IPS-11a (cell line): ENCODE results near the gene PYCR2.
"Not testable (repeated sequence)": the region's sequence is repeated elsewhere in the genome, so short reads cannot be mapped to it uniquely, and the experiment has no call there.

Experiments
- H3K4me3 ChIP-seq: one replicate; pipeline ENCODE4 v1.5.1; 2013; ENCODE audit warnings: low read depth, low read length, control low read depth

PYCR2 gene

DNA sequence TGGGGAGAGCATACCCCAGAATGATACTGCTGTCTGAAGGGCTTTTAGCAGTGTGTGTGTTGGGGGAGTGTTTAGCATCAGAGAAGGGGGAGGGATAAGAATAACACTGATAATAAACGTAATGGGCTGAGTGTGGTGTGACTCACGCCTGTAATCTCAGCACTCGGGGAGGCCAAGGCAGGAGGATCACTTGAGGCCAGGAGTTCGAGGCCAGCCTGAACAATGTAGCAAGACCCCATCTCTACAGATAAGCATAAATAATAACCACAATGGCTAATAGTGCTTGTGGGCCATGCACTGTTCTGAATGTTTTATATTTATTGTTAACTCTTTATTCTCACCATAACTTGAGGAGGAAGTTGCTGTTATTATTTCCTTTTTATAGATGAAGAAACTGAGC, 19.5 kb upstream of the PYCR2 start:
- H3K4me3 ChIP-seq = no peak overlapping the region

DNA sequence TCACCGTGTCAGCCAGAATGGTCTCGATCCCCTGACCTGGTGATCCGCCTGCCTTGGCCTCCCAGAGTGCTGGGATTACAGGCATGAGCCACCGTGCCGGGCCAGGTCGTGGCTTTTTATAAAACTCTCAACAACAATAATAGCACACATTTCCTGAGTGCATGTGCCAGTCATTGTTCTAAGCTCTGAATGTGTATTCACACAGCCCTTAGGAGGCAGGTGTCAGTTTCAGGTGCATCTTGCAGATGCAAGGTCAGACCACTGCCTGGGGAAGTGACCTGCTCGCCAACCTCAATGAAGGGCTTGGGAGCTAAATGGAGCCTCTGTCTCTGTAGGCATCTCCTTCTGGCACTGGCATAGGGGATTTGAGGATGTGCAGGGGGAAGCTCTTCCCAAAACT, 18.5 kb upstream of the PYCR2 start:
- no peak overlapping the region for H3K4me3 ChIP-seq

GRCh38 chr1:225941942-225942222, 17.8 kb upstream of the PYCR2 start:
- H3K4me3 ChIP-seq = no peak overlapping the region

DNA sequence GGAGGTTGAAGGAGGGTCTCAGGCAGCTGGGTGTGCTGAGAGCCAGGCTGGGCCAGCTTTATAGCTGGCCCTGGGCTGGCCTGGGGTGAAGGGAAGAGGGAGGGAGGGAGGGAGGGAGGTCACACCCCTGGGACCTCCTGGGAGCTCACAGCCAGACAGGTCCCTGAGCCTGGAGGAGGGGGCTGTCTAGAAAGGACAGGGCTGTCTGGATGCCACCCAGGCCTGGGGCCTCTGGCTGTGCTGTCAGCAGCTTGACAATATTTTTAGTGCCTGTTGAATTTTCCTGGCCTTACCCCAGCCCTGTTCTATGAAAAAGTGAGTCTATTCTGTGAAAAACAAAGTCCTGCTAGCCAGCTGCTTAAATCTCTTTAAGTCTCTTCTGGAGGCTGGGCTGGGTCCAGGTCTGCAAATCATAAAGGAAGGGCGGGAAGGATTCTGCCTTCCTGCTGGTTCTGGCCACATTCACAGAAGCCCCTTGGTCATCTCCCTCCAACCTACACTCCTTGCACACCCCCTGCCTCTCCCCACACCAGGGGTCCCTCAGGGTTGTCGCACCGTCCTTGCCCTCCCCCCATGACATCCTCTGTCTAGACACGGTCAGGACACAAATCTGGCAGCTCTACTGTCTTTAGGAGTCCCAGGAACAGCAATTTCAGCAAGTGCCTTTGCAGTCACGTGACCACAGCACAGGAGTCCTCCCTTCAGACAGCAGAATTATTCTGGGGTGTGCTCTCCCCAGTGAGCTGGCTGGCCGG, 17.3 kb upstream of the PYCR2 start, which contains the start of gene LEFTY2:
Gene LEFTY2, minus strand, starts transcription at position 34 of the 755 bp plus-strand sequence. CDS start 80 bp downstream, outside the sequence.
- no peak within 1 kb of the TSS for H3K4me3 ChIP-seq

- H3K4me3 ChIP-seq = no peak overlapping the region
Observed at GRCh38 chr1:225940385-225941151, 16.5 kb upstream of the PYCR2 start.

GRCh38 chr1:225939939-225940310, 15.9 kb upstream of the PYCR2 start:
- not testable (repeated sequence) for H3K4me3 ChIP-seq

- not testable (repeated sequence) for H3K4me3 ChIP-seq
Observed at GRCh38 chr1:225939097-225939938, 15.3 kb upstream of the PYCR2 start.

DNA sequence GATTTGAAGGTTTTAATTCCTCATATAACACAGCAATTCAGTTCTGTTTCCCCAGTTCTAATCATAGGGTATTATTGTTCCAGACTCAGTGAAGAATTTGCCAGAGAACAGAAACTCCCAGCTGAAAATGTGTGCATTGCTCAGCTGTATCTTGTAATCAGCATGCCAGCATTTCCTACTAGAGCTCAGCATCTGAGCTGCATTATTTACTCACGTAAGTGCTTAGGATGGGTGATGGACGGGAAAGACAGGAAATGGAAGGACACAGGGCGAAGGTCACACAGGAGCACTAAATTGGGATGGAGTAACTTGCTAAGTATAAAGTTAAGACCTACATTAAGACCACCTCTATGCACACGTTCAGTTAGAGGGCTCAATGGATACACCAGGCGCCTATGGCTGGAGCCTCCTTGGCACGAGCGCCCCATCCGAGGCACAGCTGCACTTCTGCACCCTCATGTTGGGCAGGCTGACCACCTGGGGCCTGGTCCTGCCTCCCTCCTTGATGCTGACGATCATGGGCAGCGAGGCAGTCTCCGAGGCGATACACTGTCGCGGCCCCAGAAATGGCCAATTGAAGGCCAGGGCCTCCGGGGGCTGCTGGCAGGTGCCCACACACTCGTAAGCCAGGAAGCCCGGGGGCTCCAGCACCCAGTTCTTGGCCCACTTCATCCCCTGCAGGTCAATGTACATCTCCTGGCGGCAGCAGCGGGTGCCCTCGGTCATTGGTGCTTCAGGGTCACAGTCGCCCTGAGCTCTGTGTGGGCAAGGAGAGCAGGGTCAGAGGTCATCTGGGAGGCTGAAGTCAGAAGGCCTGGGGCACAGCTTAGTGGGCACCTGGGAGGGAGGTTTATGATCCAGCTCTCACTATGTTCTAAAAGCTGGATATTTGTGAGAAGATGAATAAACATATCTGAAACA, 13.3 kb upstream of the PYCR2 start:
- H3K4me3 ChIP-seq = no peak overlapping the region

DNA sequence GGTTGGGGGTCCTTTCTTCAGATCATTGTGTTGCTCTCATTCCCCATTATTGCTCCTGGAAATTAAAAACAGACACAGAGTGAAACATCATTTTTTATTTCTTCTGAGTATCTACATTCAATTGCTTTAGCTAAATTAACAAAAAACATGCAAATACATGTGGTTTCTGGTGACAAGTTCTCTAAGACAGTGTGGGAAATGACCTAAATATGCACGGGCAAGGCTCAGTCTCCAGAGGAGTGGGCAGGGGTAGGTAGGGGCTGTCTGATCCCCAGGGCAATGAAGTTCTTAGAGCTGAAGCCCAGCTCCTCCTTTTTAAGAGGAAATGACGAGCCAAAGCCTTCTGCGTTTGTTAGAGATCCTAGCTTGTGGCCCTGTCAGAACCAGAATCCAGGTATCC, 12.5 kb upstream of the PYCR2 start:
- H3K4me3 ChIP-seq = no peak overlapping the region

GRCh38 chr1:225936086-225936485, 12.0 kb upstream of the PYCR2 start:
- not testable (repeated sequence) for H3K4me3 ChIP-seq

DNA sequence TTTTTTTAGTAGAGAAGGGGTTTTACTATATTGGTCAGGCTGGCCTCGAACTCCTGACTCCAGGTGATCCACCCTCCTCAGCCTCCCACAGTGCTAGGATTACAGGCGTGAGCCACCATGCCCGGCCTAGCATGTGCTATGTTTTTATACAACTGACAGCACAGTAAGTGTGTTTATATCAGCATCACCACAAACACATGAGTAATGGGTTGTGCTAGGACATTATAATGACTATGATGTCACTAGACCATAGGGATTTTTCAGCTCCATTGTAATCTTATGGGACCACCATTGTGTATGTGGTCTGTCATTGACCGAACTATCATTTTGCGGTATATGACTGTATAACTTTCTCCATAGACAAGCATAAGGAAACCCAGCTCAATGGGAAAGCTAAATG, 10.7 kb upstream of the PYCR2 start:
- no peak overlapping the region for H3K4me3 ChIP-seq

- no peak overlapping the region for H3K4me3 ChIP-seq
Observed at GRCh38 chr1:225933072-225933471, 9.0 kb upstream of the PYCR2 start.

GRCh38 chr1:225931270-225932136, 7.5 kb upstream of the PYCR2 start:
- no peak overlapping the region for H3K4me3 ChIP-seq

- no peak overlapping the region for H3K4me3 ChIP-seq
Observed at GRCh38 chr1:225930566-225930965, 6.5 kb upstream of the PYCR2 start.

DNA sequence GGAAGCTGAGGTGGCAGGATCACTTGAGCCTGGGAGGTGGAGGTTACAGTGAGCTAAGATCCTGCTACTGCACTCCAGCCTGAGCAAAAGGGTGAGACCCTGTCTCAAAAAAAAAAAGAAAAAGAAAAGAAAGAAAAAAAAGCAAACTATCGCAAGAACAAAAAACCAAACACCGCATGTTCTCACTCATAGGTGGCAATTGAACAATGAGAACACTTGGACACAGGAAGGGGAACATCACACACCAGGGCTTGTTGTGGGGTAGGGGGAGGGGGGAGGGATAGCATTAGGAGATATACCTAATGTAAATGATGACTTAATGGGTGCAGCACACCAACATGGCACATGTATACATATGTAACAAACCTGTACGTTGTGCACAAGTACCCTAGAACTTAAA, 5.4 kb upstream of the PYCR2 start:
- H3K4me3 ChIP-seq = not testable (repeated sequence)

DNA sequence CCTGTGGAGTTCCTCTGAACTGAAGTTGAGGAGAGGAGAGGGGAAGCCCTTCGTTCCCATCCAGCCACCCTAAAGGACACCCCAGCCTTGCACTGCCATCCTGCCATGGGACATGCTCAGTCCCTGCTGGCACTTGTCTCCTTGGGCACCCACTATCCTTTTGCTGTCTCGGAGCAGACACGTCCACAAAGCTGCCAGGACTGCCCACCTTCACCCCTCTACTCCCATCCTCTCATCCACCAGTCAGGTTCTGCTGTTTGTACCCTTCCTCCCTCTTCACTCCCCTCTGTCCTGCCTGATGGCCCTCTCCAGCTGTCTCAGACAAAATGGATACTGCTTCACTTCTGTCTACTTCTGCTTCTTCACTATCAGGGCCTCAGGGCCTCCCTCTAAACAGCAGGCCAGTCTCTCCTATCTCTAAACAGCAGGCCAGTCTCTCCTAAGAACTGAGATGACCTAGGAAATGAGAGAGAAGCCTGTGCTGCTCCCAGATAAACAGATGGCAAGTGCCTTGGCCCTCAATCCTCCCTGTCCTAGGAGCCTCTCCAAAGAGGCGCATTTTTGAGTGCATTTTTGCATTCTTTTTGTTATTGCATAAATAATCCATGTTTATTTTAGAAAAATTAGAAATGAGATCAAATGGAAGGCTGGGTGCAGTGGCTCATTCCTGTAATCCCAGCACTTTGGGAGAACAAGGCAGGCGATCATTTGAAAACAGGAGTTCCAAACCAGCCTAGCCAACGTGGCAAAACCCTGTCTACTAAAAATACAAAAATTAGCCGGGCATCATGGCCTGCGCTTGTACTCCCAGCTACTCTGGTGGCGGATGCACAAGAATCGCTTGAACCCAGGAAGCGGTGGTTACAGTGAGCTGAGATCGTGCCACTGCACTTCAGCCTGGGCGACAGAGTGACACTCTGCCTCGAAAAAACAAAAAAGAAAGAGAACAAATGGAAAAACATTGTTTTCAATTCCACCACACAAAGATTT, 4.4 kb upstream of the PYCR2 start:
- H3K4me3 ChIP-seq = no peak overlapping the region

DNA sequence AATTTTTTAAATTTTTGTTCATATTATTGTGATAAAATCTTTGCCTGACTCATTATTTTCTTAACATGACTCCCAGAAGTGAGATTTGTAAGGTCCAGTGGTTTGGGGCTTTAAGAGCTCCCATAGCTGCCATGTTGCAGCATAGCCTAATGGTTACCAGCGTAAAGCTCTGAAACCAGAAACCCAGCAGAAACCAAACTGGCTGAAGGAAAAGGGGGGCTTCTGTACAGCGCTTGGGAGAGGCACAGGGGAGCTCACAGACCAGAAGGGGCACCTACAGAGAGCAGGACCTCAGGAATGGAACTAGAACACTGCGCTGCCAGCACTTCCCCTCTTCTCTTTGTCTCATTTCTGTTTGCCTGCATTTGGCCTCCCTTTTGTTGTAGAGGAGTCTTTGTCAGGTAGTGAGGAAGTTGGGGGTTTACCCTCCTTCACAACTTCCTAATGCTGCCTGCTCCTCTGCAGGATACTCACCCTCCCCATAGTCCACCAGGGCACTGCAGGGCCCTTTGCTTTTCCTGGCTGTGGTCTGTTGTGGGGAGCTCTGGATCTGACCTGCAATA, 2.6 kb upstream of the PYCR2 start:
- H3K4me3 ChIP-seq = no peak overlapping the region

DNA sequence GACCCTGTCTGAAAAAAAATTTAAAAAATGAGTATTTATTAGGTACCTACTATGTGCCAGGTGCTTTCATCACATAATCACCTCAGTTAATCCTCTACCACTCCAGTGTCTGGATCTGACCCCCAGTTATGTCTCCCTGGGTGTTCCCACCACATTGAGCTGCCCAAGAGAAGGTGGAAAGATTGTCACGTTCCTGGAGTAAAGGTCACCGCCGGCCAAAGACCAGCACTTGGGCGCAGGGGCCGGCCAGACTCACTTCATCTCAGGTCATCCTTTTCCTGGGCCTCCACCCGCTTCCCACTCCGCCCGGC, 714 bp downstream of the PYCR2 start:
- H3K4me3 ChIP-seq = peak overlapping the region; percentile 95
